Measurements from ENCODE around the gene PHRF1. TPM values are rescaled to one million over a fixed set of nuclear protein-coding genes. Genes with fewer than 3 reads are reported as not detected.

The PHRF1 gene
- total RNA-seq, 1 experiment from 2014 or later = 43.9 TPM

DNA sequence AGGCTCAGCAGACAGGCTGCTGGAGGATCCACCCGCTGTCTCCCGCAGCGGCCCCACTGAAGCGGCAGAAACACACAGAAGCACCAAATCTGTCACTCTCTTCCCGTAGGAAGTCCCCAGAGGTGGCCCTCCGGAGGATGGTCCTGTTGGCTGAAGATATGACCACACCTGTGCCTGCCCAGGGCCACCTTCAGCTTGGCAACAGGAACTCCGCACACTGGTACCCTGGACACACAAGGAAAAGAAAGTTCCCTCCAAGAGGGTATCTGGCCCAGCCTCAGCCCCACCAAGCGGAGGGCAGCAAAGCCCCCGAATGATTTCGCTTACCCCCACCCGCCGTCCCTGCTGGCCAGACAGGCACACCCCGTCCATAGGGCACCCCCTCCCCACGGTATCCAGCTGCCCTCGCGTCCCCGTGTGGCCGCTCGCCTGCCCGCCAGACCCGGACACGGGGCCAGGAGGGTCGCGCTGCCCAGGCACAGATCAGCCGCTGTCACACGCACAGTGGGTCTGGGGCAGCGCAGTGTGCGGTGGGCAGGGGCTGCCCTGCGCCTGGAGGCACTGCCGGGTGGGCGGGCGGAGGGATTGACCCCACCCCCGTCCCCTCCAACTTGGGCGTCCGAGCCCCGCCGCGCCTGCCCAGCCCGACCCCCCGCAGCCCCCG lies 8.5 kb upstream of the PHRF1 start:
- POLR2A ChIA-PET = interaction anchor here (0.7 to 1.2 kb wide), 3 partner anchors 10 to 251 kb away, joined by 3 read pairs; partner anchors contain the start of gene PNPLA2
- intact Hi-C loops (cut with micrococcal nuclease; ENCODE audit: unreplicated experiment) = loop anchor here (1.0 to 10.0 kb wide), 3 partner anchors 7 to 127 kb away; partner anchors contain the start of genes DEAF1, IRF7, LMNTD2 and RASSF7
- no peaks in the 10 kb centered on the region for H3K9me3 Mint-ChIP-seq (ENCODE audit: unreplicated experiment)
- Histone ChIP-seq H3K36me3 (ENCODE audit: control insufficient read depth, insufficient read depth, low read length) (peaks cover 6% of the 10 kb centered on the region; the same call in 1 of the 2 replicates), H3K9me3 (no peaks in the 10 kb centered on the region), H3K4me3 (ENCODE audit: low read depth, low read length) (peak overlapping the region; percentile 99), H3K27me3 (replicated peaks; ENCODE audit: control insufficient read depth, insufficient read depth, low read length) (no peaks in the 10 kb centered on the region), H3K4me1 (peaks cover 56% of the 10 kb centered on the region)
- peak overlapping the region; percentile 45 for H3K27ac Mint-ChIP-seq (ENCODE audit: unreplicated experiment)
- peak overlapping the region; percentile 74 for H3K4me3 Mint-ChIP-seq (ENCODE audit: unreplicated experiment)
- no peak for DNase-seq
- peaks cover 6% of the 10 kb centered on the region for H3K4me1 Mint-ChIP-seq (ENCODE audit: low read depth, unreplicated experiment)
- peaks cover 45% of the 10 kb centered on the region for H3K36me3 Mint-ChIP-seq (ENCODE audit: insufficient read depth, unreplicated experiment)
- CTCF ChIA-PET = interaction anchor here (0.6 kb wide), 1 partner anchor 270 kb away, joined by 5 read pairs; no protein-coding TSS in a partner anchor
- TSS peak; percentile 46 for BruUV-seq (replicated peaks)
- H3K27me3 Mint-ChIP-seq (ENCODE audit: insufficient read depth, unreplicated experiment) = no peaks in the 10 kb centered on the region
- TF ChIP-seq, protein P1, sequence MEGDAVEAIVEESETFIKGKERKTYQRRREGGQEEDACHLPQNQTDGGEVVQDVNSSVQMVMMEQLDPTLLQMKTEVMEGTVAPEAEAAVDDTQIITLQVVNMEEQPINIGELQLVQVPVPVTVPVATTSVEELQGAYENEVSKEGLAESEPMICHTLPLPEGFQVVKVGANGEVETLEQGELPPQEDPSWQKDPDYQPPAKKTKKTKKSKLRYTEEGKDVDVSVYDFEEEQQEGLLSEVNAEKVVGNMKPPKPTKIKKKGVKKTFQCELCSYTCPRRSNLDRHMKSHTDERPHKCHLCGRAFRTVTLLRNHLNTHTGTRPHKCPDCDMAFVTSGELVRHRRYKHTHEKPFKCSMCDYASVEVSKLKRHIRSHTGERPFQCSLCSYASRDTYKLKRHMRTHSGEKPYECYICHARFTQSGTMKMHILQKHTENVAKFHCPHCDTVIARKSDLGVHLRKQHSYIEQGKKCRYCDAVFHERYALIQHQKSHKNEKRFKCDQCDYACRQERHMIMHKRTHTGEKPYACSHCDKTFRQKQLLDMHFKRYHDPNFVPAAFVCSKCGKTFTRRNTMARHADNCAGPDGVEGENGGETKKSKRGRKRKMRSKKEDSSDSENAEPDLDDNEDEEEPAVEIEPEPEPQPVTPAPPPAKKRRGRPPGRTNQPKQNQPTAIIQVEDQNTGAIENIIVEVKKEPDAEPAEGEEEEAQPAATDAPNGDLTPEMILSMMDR (IDR thresholded peaks at IDR 0.05; ENCODE audit: insufficient read depth in 1 of 2, low read depth in 1 of 2, low read length in 1 of 2, severe bottlenecking in 1 of 2, unreplicated experiment in 1 of 2) = no peak

DNA sequence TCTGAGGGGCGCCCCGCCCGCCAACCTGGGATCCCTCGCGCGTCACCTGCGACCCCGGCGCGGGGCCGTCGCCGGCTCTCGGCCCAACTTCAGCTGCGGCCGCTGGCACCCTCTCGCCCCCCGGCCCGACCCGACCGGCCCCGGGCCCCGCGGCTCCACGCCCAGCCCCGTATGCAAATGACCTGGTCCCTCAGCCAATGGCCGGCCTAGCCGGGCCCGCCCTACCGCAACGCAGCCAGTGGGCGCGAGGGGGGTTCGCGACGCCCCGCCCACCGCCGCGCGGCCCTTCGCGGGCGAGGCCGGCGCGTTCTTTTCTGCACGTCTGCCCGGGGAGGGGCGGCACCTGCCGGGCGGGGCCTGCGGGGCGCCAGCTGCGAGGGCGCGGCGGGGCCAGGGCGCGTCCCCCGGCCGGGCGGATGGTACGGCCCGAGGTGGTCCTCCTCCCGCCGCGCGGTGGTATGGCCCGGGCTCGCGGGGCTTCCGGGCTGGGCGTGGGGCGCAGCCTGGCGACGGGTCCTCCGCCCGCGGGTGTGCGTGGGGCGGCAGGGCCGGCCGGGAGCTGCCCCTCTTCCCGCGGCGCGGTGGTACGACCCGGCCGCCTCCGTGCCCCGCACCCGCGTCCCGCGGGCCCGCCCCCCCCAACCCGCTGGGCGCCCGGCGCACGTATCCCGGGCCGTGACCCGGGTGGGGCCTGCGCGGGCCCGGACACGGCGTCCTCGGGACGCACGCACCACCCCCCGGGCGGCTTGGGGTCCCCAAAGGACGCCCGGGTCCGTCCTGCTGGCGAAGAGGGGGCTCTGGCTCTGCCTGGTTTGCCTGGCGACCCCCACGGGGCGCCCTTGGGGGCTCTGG lies 7.7 kb upstream of the PHRF1 start:
- Mint-ChIP-seq H3K4me3 (ENCODE audit: unreplicated experiment) (peak overlapping the region; percentile 74), H3K36me3 (ENCODE audit: insufficient read depth, unreplicated experiment) (peaks cover 40% of the 10 kb centered on the region), H3K27ac (ENCODE audit: unreplicated experiment) (no peak overlapping the region), H3K9me3 (ENCODE audit: unreplicated experiment) (no peaks in the 10 kb centered on the region), H3K4me1 (ENCODE audit: low read depth, unreplicated experiment) (peaks cover 6% of the 10 kb centered on the region), H3K27me3 (ENCODE audit: insufficient read depth, unreplicated experiment) (no peaks in the 10 kb centered on the region)
- Histone ChIP-seq H3K4me3 (ENCODE audit: low read depth, low read length) (peak overlapping the region; percentile 99), H3K9me3 (no peaks in the 10 kb centered on the region), H3K27me3 (replicated peaks; ENCODE audit: control insufficient read depth, insufficient read depth, low read length) (no peaks in the 10 kb centered on the region), H3K36me3 (ENCODE audit: control insufficient read depth, insufficient read depth, low read length) (0 out of 2 replicates have a peak, but pooled peaks cover 1% of the 10 kb centered on the region), H3K4me1 (peaks cover 54% of the 10 kb centered on the region)
- POLR2A ChIA-PET = interaction anchor here (0.5 to 1.2 kb wide), 8 partner anchors 9 to 250 kb away, joined by 3 to 9 read pairs (median 4); partner anchors contain the start of genes DEAF1 and PNPLA2
- DNase-seq = peak; percentile 95 to 99
- CTCF ChIA-PET = interaction anchor here (0.6 kb wide), 1 partner anchor 270 kb away, joined by 5 read pairs; no protein-coding TSS in a partner anchor
- no TSS peak for BruUV-seq (replicated peaks)
- TF ChIP-seq, protein P1 (IDR thresholded peaks at IDR 0.05; ENCODE audit: insufficient read depth in 1 of 2, low read depth in 1 of 2, low read length in 1 of 2, severe bottlenecking in 1 of 2, unreplicated experiment in 1 of 2) = no peak
- intact Hi-C loops (cut with micrococcal nuclease; ENCODE audit: unreplicated experiment) = loop anchor here (1.0 to 10.0 kb wide), 3 partner anchors 8 to 126 kb away; partner anchors contain the start of genes DEAF1, IRF7, LMNTD2 and RASSF7

Data from Caco-2 (cell line).